KMS-11 (cell line): Measurements from ENCODE around the gene RAB9A.
"Not testable (repeated sequence)": the region's sequence is repeated elsewhere in the genome, so short reads cannot be mapped to it uniquely, and the experiment has no call there.

ENCODE experiments used
- H2AFZ ChIP-seq: fragments of 200-600 bp; sonication (generic); 2 replicates; pipeline ENCODE4 v1.6.1; 2016; ENCODE audit warnings: antibody characterized with exemption, mixed run types, low read depth
- H3K27ac ChIP-seq: fragments of 200-600 bp; sonication (generic); 2 replicates; pipeline ENCODE4 v1.6.1; 2016; ENCODE audit warnings: mild to moderate bottlenecking, mixed run types
- H3K27me3 ChIP-seq: fragments of 200-600 bp; sonication (generic); 2 replicates; pipeline ENCODE4 v1.6.1; 2017; ENCODE audit warnings: mild to moderate bottlenecking, low read depth, mixed run types, moderate library complexity; ENCODE audit not compliant: insufficient read depth
- H3K36me3 ChIP-seq: fragments of 200-600 bp; sonication (generic); 2 replicates; pipeline ENCODE4 v1.6.1; 2017; ENCODE audit warnings: mild to moderate bottlenecking, mixed run types; ENCODE audit not compliant: insufficient read depth
- H3K4me1 ChIP-seq: fragments of 200-600 bp; sonication (generic); 2 replicates; pipeline ENCODE4 v1.6.1; 2016; ENCODE audit warnings: mild to moderate bottlenecking, low read depth, mixed run types; ENCODE audit not compliant: poor library complexity, severe bottlenecking
- H3K4me2 ChIP-seq: fragments of 200-600 bp; sonication (generic); 2 replicates; pipeline ENCODE4 v1.7.0; 2016; ENCODE audit warnings: mild to moderate bottlenecking, mixed run types
- H3K4me3 ChIP-seq: fragments of 200-600 bp; sonication (generic); IDR thresholded peaks from 2 replicates; pipeline ENCODE4 v1.6.1; 2017; ENCODE audit warnings: low read depth, low read length, mixed read lengths; ENCODE audit not compliant: insufficient read depth
- H3K79me2 ChIP-seq: fragments of 200-600 bp; sonication (generic); 2 replicates; pipeline ENCODE4 v1.6.1; 2016; ENCODE audit warnings: low read depth, mixed run types; ENCODE audit not compliant: insufficient read depth
- H3K9ac ChIP-seq: fragments of 200-600 bp; sonication (generic); 2 replicates; pipeline ENCODE4 v1.6.1; 2016; ENCODE audit warnings: mild to moderate bottlenecking, mixed run types
- H4K20me1 ChIP-seq: fragments of 200-600 bp; sonication (generic); 2 replicates; pipeline ENCODE4 v1.6.1; 2016; ENCODE audit warnings: mild to moderate bottlenecking, mixed run types; ENCODE audit not compliant: insufficient read depth
- CTCF ChIP-seq: fragments of 200-600 bp; sonication (generic); conservative IDR thresholded peaks from 2 replicates; pipeline ENCODE4 v1.6.1; 2017; ENCODE audit warnings: low read depth, mild to moderate bottlenecking, antibody characterized with exemption, low read length, moderate library complexity, mixed read lengths

The RAB9A gene

GRCh38 chrX:13688958-13689740, at the start of gene RAB9A:
TSS of gene RAB9A (plus strand) at chrX:13689128. CDS start at chrX:13708747, 19,619 bp downstream.
- Histone ChIP-seq H3K4me3 (peak within 1 kb of the TSS; percentile 27), H3K4me2 (peak within 1 kb of the TSS; percentile 90), H3K27me3 (no peaks in the 10 kb centered on the region), H3K36me3 (no peaks in the 10 kb centered on the region), H3K9ac (peak within 1 kb of the TSS; percentile 80), H3K4me1 (peaks cover 55% of the 10 kb centered on the region), H4K20me1 (no peaks in the 10 kb centered on the region), H2AFZ (peak within 1 kb of the TSS; percentile 57), H3K27ac (peak within 1 kb of the TSS; percentile 58), H3K79me2 (peaks cover 49% of the 10 kb centered on the region)
- TF ChIP-seq CTCF = no peak

GRCh38 chrX:13641684-13642083, 47.2 kb upstream of the RAB9A start:
- not testable (repeated sequence) for H3K36me3 ChIP-seq, H3K4me3 ChIP-seq, H3K27me3 ChIP-seq, H3K9ac ChIP-seq, H3K4me2 ChIP-seq, H2AFZ ChIP-seq, H3K4me1 ChIP-seq, H3K79me2 ChIP-seq, H4K20me1 ChIP-seq, H3K27ac ChIP-seq

GRCh38 chrX:13645464-13646153, 43.3 kb upstream of the RAB9A start:
- Histone ChIP-seq H3K79me2 (no peaks in the 10 kb centered on the region), H2AFZ (peak overlapping the region; percentile 10; the same call in 1 of the 2 replicates), H3K27me3 (no peaks in the 10 kb centered on the region), H3K4me3 (no peak overlapping the region), H3K27ac (no peak overlapping the region), H3K36me3 (no peaks in the 10 kb centered on the region), H4K20me1 (no peaks in the 10 kb centered on the region), H3K4me1 (peaks cover 8% of the 10 kb centered on the region), H3K9ac (no peak overlapping the region), H3K4me2 (no peak overlapping the region)
- no peak for TF ChIP-seq CTCF

- H3K4me1 ChIP-seq = peaks cover 8% of the 10 kb centered on the region
- TF ChIP-seq CTCF = peak; percentile 56
- no peaks in the 10 kb centered on the region for H3K36me3 ChIP-seq
- no peaks in the 10 kb centered on the region for H3K27me3 ChIP-seq
- H3K79me2 ChIP-seq = no peaks in the 10 kb centered on the region
- no peak overlapping the region for H3K4me2 ChIP-seq
- H2AFZ ChIP-seq = peak overlapping the region; percentile 10; the same call in 1 of the 2 replicates
- H4K20me1 ChIP-seq = no peaks in the 10 kb centered on the region
- no peak overlapping the region for H3K9ac ChIP-seq
- H3K27ac ChIP-seq = no peak overlapping the region
- H3K4me3 ChIP-seq = no peak overlapping the region
These were observed 42.8 kb upstream of the RAB9A start for GRCh38 chrX:13646154-13646549.
